Right lobe of liver (tissue), 4 donors: Measurements from ENCODE around the gene CCDC149.

Experiments
- POLR2A ChIP-seq: fragments of 450-650 bp; IDR thresholded peaks from one replicate; pipeline ENCODE4 v1.6.1; 2017; ENCODE audit warnings: antibody characterized with exemption, mild to moderate bottlenecking
- TF ChIP-seq, protein P1 (sequence below), 4 donors: fragments of 200-600 bp in 3 of 4; fragments of 450-650 bp in 1 of 4; IDR thresholded peaks; one replicate each; pipeline versions ENCODE4 v1.5.1 to v1.8.0; 2016 to 2022; ENCODE audit warnings: antibody characterized with exemption in 4 of 4, mild to moderate bottlenecking in 2 of 4
- donor health status: DM: no; HTN: no; CAD: no.
- donor health status: DM: no; HTN: no; CAD: no.
- donor health status: DM: no; HTN: yes; CAD: no.

- TF ChIP-seq, protein P1, sequence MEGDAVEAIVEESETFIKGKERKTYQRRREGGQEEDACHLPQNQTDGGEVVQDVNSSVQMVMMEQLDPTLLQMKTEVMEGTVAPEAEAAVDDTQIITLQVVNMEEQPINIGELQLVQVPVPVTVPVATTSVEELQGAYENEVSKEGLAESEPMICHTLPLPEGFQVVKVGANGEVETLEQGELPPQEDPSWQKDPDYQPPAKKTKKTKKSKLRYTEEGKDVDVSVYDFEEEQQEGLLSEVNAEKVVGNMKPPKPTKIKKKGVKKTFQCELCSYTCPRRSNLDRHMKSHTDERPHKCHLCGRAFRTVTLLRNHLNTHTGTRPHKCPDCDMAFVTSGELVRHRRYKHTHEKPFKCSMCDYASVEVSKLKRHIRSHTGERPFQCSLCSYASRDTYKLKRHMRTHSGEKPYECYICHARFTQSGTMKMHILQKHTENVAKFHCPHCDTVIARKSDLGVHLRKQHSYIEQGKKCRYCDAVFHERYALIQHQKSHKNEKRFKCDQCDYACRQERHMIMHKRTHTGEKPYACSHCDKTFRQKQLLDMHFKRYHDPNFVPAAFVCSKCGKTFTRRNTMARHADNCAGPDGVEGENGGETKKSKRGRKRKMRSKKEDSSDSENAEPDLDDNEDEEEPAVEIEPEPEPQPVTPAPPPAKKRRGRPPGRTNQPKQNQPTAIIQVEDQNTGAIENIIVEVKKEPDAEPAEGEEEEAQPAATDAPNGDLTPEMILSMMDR (IDR thresholded peaks at IDR 0.05): no peak
- peak; percentile 46 for TF ChIP-seq POLR2A
Measured at GRCh38 chr4:24794916-24795665, 117.8 kb downstream of the CCDC149 start, which contains the start of gene SOD3.
